ENCODE results near the gene PPM1L. TPM values are rescaled to one million over a fixed set of nuclear protein-coding genes. Genes with fewer than 3 reads are reported as not detected.
A peak's percentile ranks its signal among the peaks of the same experiment; 100 is the strongest.
"Not testable (repeated sequence)": the region's sequence is repeated elsewhere in the genome, so short reads cannot be mapped to it uniquely, and the experiment has no call there.

Gene PPM1L
- total RNA-seq, 1 donor from 2014 or later: 5.8 TPM

GRCh38 chr3:160973067-160973809 lies 217.2 kb downstream of the PPM1L start:
- ATAC-seq (ENCODE audit: low read depth) (no peak), DNase-seq (no peak)
- no peaks in the 10 kb centered on the region for H3K9me3 Mint-ChIP-seq
- H3K4me1 Mint-ChIP-seq: peaks cover 15% of the 10 kb centered on the region
- CTCF ChIA-PET: no interaction called here
- POLR2A ChIA-PET: no interaction called here
- no peak overlapping the region for H3K27ac Mint-ChIP-seq
- no peak for TF ChIP-seq CTCF (IDR thresholded peaks at IDR 0.05)
- H3K36me3 Mint-ChIP-seq (ENCODE audit: low read depth): no peaks in the 10 kb centered on the region
- no peak overlapping the region for H3K4me3 Mint-ChIP-seq
- no peaks in the 10 kb centered on the region for H3K27me3 Mint-ChIP-seq
- intact Hi-C loops (cut with micrococcal nuclease): no loop called here

- H3K4me1 Mint-ChIP-seq: peaks cover 24% of the 10 kb centered on the region
- ChIA-PET CTCF (no interaction called here), POLR2A (no interaction called here)
- H3K27me3 Mint-ChIP-seq: no peaks in the 10 kb centered on the region
- intact Hi-C loops (cut with micrococcal nuclease): no loop called here
- H3K36me3 Mint-ChIP-seq (ENCODE audit: low read depth): no peaks in the 10 kb centered on the region
- DNase-seq (no peak), ATAC-seq (ENCODE audit: low read depth) (no peak)
- H3K9me3 Mint-ChIP-seq: no peaks in the 10 kb centered on the region
- no peak overlapping the region for H3K4me3 Mint-ChIP-seq
- no peak overlapping the region for H3K27ac Mint-ChIP-seq
- TF ChIP-seq CTCF (IDR thresholded peaks at IDR 0.05): no peak
Observed at GRCh38 chr3:160977773-160978172, 221.7 kb downstream of the PPM1L start.

- ChIA-PET CTCF (no interaction called here), POLR2A (interaction anchor here (0.8 to 0.9 kb wide), 2 partner anchors 89 to 124 kb away, joined by 3 read pairs; no protein-coding TSS in a partner anchor)
- ATAC-seq (ENCODE audit: low read depth) (peak; percentile 49), DNase-seq (no peak)
- intact Hi-C loops (cut with micrococcal nuclease): loop anchor here (5.0 kb wide), 1 partner anchor 242 kb away; the partner anchor contains the start of gene NMD3
- TF ChIP-seq CTCF (IDR thresholded peaks at IDR 0.05): no peak
- Mint-ChIP-seq H3K9me3 (peaks cover 7% of the 10 kb centered on the region), H3K36me3 (ENCODE audit: low read depth) (no peaks in the 10 kb centered on the region), H3K4me3 (no peak overlapping the region), H3K27me3 (no peaks in the 10 kb centered on the region), H3K27ac (peak overlapping the region; percentile 9), H3K4me1 (peaks cover 18% of the 10 kb centered on the region)
Observed at GRCh38 chr3:160980740-160981139, 224.7 kb downstream of the PPM1L start.

GRCh38 chr3:160981217-160981938 lies 225.3 kb downstream of the PPM1L start:
- Mint-ChIP-seq H3K36me3 (ENCODE audit: low read depth) (no peaks in the 10 kb centered on the region), H3K9me3 (peaks cover 7% of the 10 kb centered on the region), H3K4me3 (no peak overlapping the region), H3K27me3 (no peaks in the 10 kb centered on the region), H3K27ac (peak overlapping the region; percentile 9), H3K4me1 (peaks cover 18% of the 10 kb centered on the region)
- ChIA-PET CTCF (no interaction called here), POLR2A (interaction anchor here (0.8 to 0.9 kb wide), 2 partner anchors 88 to 123 kb away, joined by 3 read pairs; no protein-coding TSS in a partner anchor)
- TF ChIP-seq CTCF (IDR thresholded peaks at IDR 0.05): no peak
- intact Hi-C loops (cut with micrococcal nuclease): loop anchor here (5.0 kb wide), 1 partner anchor 241 kb away; the partner anchor contains the start of gene NMD3
- ATAC-seq (ENCODE audit: low read depth) (peak; percentile 81), DNase-seq (no peak)

- ChIA-PET CTCF (interaction anchor here (1.0 kb wide), 1 partner anchor 10 kb away, joined by 3 read pairs; no protein-coding TSS in a partner anchor), POLR2A (no interaction called here)
- Mint-ChIP-seq H3K4me1 (peaks cover 18% of the 10 kb centered on the region), H3K36me3 (ENCODE audit: low read depth) (no peaks in the 10 kb centered on the region), H3K27ac (peak overlapping the region; percentile 37), H3K4me3 (no peak overlapping the region), H3K27me3 (no peaks in the 10 kb centered on the region), H3K9me3 (peaks cover 7% of the 10 kb centered on the region)
- TF ChIP-seq CTCF (IDR thresholded peaks at IDR 0.05): no peak
- ATAC-seq (ENCODE audit: low read depth): no peak
- intact Hi-C loops (cut with micrococcal nuclease): loop anchor here (2.0 to 5.0 kb wide), 2 partner anchors 86 to 240 kb away; partner anchors contain the start of gene NMD3
- DNase-seq: no peak
Observed at GRCh38 chr3:160982491-160982890, 226.5 kb downstream of the PPM1L start.

- H3K36me3 Mint-ChIP-seq (ENCODE audit: low read depth); CTCF ChIA-PET; DNase-seq; H3K27me3 Mint-ChIP-seq; H3K27ac Mint-ChIP-seq; ATAC-seq (ENCODE audit: low read depth); H3K4me3 Mint-ChIP-seq; POLR2A ChIA-PET; H3K9me3 Mint-ChIP-seq: not testable (repeated sequence)
- intact Hi-C loops (cut with micrococcal nuclease): loop anchor here (2.0 to 5.0 kb wide), 2 partner anchors 85 to 238 kb away; partner anchors contain the start of gene NMD3
- H3K4me1 Mint-ChIP-seq: peaks cover 18% of the 10 kb centered on the region
Observed at GRCh38 chr3:160983900-160984299, 227.9 kb downstream of the PPM1L start.

All from activated B cell treated with CpG ODN at 0.5 μM for 24 hours (primary cell).